LNCAP (cell line): ENCODE results near the gene SLC25A44.

ENCODE experiments used
- CTCF ChIP-seq: fragments of 450-650 bp; IDR thresholded peaks from 2 replicates; pipeline ENCODE4 v1.5.1; 2017; ENCODE audit warnings: mild to moderate bottlenecking

Gene SLC25A44

GRCh38 chr1:156249593-156249992, 55.7 kb downstream of the SLC25A44 start:
- no peak for TF ChIP-seq CTCF

GRCh38 chr1:156251527-156251926, 57.6 kb downstream of the SLC25A44 start:
- no peak for TF ChIP-seq CTCF

GRCh38 chr1:156253634-156254033, 59.7 kb downstream of the SLC25A44 start:
- TF ChIP-seq CTCF = no peak

- TF ChIP-seq CTCF = no peak
Measured at GRCh38 chr1:156257711-156258110, 63.8 kb downstream of the SLC25A44 start.

GRCh38 chr1:156258859-156259258, 65.0 kb downstream of the SLC25A44 start:
- no peak for TF ChIP-seq CTCF

GRCh38 chr1:156259805-156260204, 65.9 kb downstream of the SLC25A44 start:
- no peak for TF ChIP-seq CTCF

GRCh38 chr1:156260896-156261295, 67.0 kb downstream of the SLC25A44 start:
- TF ChIP-seq CTCF = no peak
